Omental fat pad (tissue), 4 donors: ENCODE measurements around the gene C6orf163. TPM values are rescaled to one million over a fixed set of nuclear protein-coding genes. Genes with fewer than 3 reads are reported as not detected.

Experiments used
- ATAC-seq: fragments of 150-250 bp; one replicate; pipeline ENCODE4 v1.9.1; 2016; ENCODE audit warnings: mild to moderate bottlenecking, moderate library complexity; ENCODE audit not compliant: low FRiP score
- DNase-seq: peaks from one replicate; pipeline ENCODE4 v3.0.0-alpha.2; 2019; ENCODE audit warnings: low spot score
- total RNA-seq, 4 donors: library from RNA; depleted of rRNA; stranded (reverse); fragments of >200 nt; gene quantifications; one replicate each; pipeline ENCODE4 v1.1.0, GENCODE V29; 2016
- TF ChIP-seq, protein P1 (sequence below), 3 donors: fragments of 450-650 bp; IDR thresholded peaks; one replicate each; pipeline ENCODE4 v1.5.1; 2016 to 2017; ENCODE audit warnings: antibody characterized with exemption in 3 of 3, mild to moderate bottlenecking in 3 of 3, moderate library complexity in 2 of 3

The C6orf163 gene
- total RNA-seq, 4 donors from 2014 or later = 1.7 to 7.4 (median 2.0) TPM

DNA sequence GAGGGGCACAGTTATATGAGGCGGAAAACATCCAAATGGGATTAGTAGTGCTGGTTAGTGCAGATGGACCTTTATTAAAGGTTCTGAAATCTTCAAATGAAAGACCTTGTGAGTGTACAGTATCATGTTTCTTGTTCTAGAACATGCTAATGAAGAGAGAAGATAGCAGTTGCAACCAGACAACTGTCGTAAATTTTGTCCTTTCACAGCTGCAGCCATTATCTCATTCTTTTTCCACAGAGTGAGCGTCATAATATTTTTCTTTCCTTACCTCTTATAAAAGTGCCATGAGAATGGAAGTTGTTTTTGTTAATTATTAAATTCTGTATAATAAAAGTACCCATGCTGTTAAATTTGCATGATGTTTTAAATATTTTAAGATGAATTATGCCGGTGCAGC, 4.4 kb upstream of the C6orf163 start:
- TF ChIP-seq, protein P1, sequence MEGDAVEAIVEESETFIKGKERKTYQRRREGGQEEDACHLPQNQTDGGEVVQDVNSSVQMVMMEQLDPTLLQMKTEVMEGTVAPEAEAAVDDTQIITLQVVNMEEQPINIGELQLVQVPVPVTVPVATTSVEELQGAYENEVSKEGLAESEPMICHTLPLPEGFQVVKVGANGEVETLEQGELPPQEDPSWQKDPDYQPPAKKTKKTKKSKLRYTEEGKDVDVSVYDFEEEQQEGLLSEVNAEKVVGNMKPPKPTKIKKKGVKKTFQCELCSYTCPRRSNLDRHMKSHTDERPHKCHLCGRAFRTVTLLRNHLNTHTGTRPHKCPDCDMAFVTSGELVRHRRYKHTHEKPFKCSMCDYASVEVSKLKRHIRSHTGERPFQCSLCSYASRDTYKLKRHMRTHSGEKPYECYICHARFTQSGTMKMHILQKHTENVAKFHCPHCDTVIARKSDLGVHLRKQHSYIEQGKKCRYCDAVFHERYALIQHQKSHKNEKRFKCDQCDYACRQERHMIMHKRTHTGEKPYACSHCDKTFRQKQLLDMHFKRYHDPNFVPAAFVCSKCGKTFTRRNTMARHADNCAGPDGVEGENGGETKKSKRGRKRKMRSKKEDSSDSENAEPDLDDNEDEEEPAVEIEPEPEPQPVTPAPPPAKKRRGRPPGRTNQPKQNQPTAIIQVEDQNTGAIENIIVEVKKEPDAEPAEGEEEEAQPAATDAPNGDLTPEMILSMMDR (IDR thresholded peaks at IDR 0.05) = no peak
- no peak for ATAC-seq
- DNase-seq = no peak

DNA sequence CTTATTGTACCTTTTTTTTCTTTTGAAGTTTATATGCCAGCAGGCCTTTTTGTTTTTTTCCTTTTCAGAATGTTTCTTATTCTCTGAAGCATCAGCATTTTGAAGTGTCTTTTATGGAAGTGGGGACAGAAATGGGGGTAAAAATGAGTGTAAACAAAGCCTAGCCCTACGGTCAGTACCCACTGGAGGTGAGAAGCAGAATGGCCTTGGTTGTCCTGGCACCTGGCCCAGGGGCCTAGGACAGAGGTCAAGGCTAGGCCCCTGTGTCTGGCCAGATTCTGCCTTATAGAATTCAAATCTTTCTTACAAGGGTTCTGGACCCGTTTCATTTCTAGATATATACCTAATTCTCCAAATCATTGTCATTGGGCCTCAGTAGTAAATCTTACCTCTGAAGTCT, 3.5 kb upstream of the C6orf163 start:
- DNase-seq = no peak
- TF ChIP-seq, protein P1 (IDR thresholded peaks at IDR 0.05) = no peak
- no peak for ATAC-seq

DNA sequence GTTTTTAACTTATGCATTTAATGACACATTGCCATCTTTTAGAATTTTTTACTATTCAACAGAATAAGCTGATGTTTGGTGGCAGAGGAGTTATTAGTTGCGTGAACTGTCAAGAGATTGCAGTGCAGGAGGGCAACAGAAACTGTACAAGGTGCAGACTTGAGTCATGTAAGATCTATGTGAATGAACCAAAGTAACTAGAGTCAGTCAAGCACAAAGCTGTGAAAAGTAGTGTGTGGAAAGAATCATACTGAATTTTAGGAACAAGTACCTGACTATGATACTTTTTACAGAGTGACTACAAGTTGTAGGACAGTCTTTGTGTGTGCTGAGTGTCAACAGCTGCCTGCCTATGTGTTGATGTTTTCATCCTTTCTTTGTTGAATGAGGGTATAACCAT, 2.7 kb upstream of the C6orf163 start:
- TF ChIP-seq, protein P1 (IDR thresholded peaks at IDR 0.05) = no peak
- DNase-seq (no peak), ATAC-seq (no peak)

DNA sequence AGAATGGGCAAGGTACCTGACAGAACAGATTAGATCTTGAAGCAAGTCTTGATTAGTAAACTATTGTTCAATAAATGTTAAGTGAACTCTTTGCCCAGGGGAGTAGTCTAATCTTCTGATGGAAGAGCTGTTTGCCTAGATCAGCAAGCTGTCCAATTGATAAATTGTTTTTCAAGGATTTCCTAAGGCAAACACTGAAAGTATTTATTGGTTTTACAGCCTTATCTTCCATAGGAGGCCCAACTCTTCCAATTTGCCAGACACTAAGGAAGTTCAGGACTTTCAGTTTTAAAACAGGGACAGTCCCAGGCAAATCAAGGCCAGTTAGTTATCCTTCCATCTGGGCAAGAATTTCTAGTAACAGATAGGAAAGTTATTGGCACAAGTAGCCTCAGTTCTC, 1.8 kb upstream of the C6orf163 start:
- ATAC-seq (no peak), DNase-seq (no peak)
- TF ChIP-seq, protein P1 (IDR thresholded peaks at IDR 0.05) = no peak

DNA sequence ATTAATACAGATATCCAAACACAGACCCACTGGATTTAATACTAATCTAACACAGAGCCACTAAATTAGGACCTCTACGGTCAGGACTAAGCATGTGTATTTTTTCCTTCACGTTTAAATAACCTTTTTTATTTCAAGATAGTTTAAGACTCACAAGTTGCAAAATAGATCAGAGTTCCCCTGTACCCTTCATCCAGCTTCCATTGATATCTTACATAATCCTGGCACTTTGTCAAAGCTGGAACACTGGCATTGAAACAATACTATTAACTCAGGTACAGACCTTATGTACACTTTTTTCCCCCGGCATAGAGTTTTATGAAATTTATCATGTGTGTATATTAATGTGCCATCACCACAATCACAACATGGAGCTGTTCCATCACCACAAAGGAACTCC, 2.1 kb downstream of the C6orf163 start:
- no peak for DNase-seq
- no peak for ATAC-seq
- TF ChIP-seq, protein P1 (IDR thresholded peaks at IDR 0.05) = no peak

DNA sequence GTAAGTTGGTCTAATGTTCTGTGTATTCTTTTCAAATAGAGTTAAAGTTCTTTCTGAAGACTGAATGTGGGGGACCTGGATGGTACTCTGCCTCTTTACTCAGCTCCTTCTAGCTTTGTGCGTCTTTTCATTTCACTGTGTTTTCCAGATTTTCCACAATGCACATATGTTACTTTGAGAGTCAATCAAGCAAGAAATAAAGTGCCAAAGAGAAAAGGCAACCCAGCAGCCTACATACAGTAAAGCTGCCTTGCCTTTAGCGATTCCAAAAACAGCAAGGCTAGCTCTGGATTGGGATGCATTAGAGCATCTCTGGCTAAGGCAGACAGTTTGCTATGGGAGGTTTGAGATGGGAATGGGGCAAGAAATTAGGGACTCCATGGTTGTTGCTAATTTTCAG, 5.3 kb downstream of the C6orf163 start:
- no peak for ATAC-seq
- TF ChIP-seq, protein P1 (IDR thresholded peaks at IDR 0.05) = no peak
- no peak for DNase-seq

DNA sequence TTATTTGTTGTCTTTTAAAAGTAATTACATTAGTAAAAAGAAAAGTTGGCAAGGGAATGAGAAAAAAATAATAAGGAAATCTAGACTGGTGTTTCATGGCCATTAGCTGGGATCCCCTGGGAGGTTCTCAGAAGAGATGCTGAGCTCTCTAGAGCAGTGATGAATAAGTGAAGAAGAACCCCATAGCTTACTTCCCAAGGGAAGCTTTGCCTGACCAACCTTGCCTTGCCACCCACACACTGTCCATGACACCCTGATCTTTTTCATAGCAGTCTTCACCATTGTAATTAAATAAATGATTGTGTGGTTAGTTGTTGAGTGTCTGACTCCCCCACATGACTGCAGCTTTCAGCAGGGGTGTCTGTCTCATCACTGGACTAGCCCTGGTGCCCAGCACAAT, 5.9 kb downstream of the C6orf163 start:
- TF ChIP-seq, protein P1 (IDR thresholded peaks at IDR 0.05) = no peak
- DNase-seq (no peak), ATAC-seq (no peak)
